Epithelial cell of proximal tubule (primary cell): ENCODE results near the gene RNF123. TPM values are rescaled to one million over a fixed set of nuclear protein-coding genes. Genes with fewer than 3 reads are reported as not detected.

Experiments
- DNase-seq: peaks from one replicate; pipeline ENCODE4 v3.0.0-alpha.2; 2011; ENCODE audit warnings: low read depth
- H3K4me3 ChIP-seq: 2 replicates; pipeline ENCODE4 v1.5.1; 2011; ENCODE audit warnings: low read depth, mild to moderate bottlenecking, low read length
- total RNA-seq: library from RNA; depleted of rRNA; stranded (reverse); fragments of >200 nt; gene quantifications from 2 replicates; pipeline ENCODE4 v1.2.3, GENCODE V29; 2015
- TF ChIP-seq, protein P1 (sequence below): conservative IDR thresholded peaks from 2 replicates; pipeline ENCODE4 v1.5.1; 2012; ENCODE audit warnings: low read depth, mild to moderate bottlenecking, low read length

RNF123 gene
- total RNA-seq, 1 donor from 2014 or later = 18.0 TPM

DNA sequence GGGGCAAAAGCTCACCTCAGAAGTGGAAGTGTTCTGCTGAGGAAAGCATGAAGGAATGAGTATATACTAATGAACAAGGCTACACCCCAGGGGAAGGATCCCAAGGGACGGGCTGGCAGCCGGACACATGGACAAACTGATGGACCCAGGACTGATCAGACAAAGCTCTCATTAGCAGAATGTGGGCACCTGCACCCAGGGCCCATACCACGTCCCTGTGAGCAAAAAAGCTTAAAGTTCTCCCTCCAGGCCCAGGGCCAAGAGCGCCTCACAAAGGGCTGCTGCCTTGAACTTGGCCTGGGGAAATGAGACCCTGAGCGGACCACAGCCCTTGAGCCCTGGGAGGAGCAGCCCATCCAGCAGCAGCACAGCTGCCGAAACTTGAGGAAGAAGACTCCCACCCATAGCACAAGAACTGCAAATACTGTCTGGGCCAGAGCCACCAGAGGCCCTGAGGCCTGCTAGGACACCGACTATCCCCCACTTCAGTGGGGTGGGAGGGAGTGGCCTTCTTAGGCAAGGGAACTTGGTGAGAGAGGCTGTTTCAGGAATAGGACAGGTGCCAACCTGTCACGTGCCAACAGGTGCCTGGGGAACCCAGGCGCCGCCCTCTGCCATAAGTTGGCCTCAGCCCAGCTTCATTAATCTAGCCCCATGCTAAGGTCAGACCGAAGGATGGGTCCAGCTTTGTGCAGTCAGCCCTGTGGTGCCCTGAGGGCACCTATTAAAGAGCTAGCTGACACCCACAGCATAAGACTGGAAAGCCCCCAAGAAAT is 36.7 kb downstream of the RNF123 start:
- DNase-seq = no peak
- TF ChIP-seq, protein P1, sequence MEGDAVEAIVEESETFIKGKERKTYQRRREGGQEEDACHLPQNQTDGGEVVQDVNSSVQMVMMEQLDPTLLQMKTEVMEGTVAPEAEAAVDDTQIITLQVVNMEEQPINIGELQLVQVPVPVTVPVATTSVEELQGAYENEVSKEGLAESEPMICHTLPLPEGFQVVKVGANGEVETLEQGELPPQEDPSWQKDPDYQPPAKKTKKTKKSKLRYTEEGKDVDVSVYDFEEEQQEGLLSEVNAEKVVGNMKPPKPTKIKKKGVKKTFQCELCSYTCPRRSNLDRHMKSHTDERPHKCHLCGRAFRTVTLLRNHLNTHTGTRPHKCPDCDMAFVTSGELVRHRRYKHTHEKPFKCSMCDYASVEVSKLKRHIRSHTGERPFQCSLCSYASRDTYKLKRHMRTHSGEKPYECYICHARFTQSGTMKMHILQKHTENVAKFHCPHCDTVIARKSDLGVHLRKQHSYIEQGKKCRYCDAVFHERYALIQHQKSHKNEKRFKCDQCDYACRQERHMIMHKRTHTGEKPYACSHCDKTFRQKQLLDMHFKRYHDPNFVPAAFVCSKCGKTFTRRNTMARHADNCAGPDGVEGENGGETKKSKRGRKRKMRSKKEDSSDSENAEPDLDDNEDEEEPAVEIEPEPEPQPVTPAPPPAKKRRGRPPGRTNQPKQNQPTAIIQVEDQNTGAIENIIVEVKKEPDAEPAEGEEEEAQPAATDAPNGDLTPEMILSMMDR = no peak
- no peak overlapping the region for H3K4me3 ChIP-seq

DNA sequence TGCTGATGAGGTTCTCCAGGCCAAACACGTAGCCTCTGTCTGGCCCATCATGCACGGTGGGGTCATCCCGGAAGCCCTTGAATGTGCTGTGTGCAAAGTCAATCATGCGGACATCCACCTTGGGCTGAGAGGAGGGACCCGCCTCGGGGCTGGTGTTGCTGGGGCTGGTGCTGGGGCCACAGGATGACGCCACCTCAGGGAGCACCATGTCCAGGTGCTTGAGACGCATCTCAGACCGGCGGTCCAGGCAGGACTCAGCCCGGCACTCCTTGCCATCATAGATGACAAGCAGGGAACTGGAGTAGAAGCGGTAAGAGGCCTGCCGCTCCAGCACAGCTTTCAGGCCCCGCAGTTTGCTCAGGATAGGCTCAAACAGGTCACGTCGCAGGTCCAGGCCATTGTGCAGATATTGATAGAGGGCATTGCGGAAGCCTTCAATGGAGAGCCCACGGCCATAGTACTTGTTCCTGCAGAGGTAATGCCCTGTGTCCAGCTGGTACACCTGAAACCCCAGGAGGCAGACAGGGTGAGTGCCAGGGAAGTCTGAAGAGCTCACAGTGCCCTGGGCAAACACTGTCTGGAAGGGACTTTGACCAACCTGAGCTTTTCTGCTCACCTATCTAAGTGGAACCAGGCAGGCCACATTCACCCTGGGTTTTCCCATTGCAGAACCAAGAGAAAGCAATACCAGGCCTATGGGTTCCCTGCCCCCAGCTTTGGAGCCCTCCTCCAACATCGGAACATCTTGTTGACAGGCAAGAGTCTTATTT is 38.0 kb downstream of the RNF123 start:
- DNase-seq = no peak
- TF ChIP-seq, protein P1 = no peak
- H3K4me3 ChIP-seq = no peak overlapping the region

DNA sequence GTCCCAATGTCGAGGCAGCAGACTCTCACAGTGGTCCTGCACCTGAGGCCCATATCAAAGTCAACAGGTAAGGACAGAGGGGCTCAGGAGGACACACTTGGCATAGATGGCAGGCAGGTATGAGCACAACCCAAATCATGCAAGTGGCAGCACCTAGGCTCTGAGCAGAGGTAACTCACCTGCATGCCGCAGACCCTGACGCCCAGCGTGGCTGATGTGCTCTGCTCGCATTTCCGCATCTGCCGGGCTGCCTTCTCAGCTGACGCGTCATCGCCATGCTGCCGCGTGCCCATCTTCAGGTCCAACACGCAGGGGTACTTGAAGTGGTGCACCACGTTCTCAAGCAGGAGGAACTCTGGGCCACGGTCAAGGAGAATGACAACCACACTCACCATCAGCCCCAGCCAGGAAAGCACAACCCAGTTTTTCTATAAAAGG is 38.6 kb downstream of the RNF123 start:
- TF ChIP-seq, protein P1 = no peak
- no peak overlapping the region for H3K4me3 ChIP-seq
- DNase-seq = no peak

DNA sequence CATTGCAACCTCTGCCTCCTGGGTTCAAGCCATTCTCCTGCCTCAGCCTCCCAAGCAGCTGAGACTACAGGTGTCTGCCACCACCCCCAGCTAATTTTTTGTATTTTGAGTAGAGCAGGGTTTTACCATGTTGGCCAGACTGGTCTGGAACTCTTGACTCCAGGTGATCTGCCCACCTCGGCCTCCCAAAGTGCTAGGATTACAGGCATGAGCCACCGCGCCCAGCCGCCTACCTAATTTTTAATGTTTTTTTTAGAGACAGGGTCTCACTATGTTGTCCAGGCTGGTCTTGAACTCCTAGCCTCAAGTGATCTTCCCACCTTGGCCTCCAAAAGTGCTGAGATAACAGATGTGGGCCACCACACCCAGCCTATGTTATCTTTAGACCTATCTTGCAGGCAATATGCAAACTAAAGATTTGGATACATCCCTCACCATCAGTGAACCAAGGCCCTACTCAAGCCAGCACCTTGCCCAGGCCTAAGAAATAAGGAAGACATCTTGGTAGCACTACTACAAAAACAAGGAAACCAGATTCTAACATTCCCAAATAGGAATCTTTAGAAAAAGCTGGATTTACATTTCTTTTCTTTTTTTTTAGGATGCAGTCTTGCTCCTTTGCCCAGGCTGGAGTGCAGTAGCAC is 40.7 kb downstream of the RNF123 start:
- H3K4me3 ChIP-seq = no peak overlapping the region
- no peak for DNase-seq
- TF ChIP-seq, protein P1 = no peak

DNA sequence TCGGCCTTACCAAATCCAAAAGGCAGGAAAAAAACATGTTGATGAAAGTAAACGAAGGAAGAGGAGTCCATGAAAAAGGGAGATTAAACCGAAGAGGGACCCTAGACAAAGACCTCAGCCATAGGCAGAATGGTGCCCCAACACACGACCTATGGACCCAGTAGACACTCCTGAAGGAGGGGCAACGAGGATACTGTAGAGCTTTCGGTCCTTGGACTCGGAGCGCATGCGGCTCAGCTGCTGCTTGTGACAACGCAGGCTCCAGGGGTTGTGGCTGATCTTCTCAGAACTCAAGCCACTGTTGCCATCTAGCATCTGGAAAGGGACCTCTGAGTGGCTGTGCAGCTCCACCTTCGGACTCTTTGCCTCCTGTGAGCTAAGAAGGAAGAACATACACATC is 43.2 kb downstream of the RNF123 start:
- no peak overlapping the region for H3K4me3 ChIP-seq
- DNase-seq = no peak
- TF ChIP-seq, protein P1 = no peak

DNA sequence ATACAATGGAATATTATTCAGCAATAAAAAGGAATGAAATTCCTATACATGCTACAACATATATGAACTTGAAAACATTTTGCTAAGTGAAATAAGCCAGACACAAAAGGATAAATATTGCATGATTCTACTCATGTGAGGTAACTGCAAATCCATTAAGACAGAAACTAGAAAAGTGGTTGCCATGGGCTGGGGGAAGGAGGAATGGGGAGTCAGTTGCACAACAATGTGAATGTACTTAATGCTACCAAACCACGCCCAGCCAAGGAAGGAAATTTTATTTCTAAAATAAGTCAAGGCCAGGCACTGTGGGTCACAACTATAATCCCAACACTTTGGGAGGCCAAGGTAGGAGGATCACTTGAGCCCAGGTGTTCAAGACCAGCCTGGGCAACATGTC is 44.2 kb downstream of the RNF123 start:
- TF ChIP-seq, protein P1 = no peak
- no peak for DNase-seq
- no peak overlapping the region for H3K4me3 ChIP-seq
